ENCODE data around the gene RNF13. TPM values are rescaled to one million over a fixed set of nuclear protein-coding genes. Genes with fewer than 3 reads are reported as not detected.

RNF13 gene
- total and polyA plus RNA-seq, 2 of the 4 experiments (the other 2 are of a cell fraction) = 12.8 to 29.8 TPM

GRCh38 chr3:149998946-149999345 is 185.9 kb downstream of the RNF13 start:
- dilution Hi-C loops (cut with HindIII; ENCODE audit: low sequenced_read_pairs, unreplicated experiment) = no loop called here
- ATAC-seq (ENCODE audit: low read depth) = no peak

More at GRCh38 chr3:149998946-149999345, 185.9 kb downstream of the RNF13 start:
- H2BK5ac ChIP-seq (ENCODE audit: low read depth, low read length, poor library complexity, severe bottlenecking) = no peak overlapping the region
- H3K9ac ChIP-seq (ENCODE audit: low read depth, low read length) = no peak overlapping the region
- TF ChIP-seq BHLHE40 (IDR thresholded peaks at IDR 0.05; ENCODE audit: low read depth, low read length) (no peak), ELK1 (IDR thresholded peaks at IDR 0.05; ENCODE audit: borderline replicate concordance, low read depth, low read length) (no peak), MXI1 (IDR thresholded peaks at IDR 0.05; ENCODE audit: borderline replicate concordance, low read depth, low read length) (no peak), POLR2A (IDR thresholded peaks at IDR 0.05; ENCODE audit: low read depth, low read length) (no peak), CHD1 (IDR thresholded peaks at IDR 0.05; ENCODE audit: low read depth, low read length) (no peak), RAD21 (IDR thresholded peaks at IDR 0.05; ENCODE audit: low read length) (no peak), NFE2L2 (IDR thresholded peaks at IDR 0.05; ENCODE audit: low read depth, low read length) (no peak), CEBPB (IDR thresholded peaks at IDR 0.05; ENCODE audit: low read depth, low read length) (no peak), RFX5 (IDR thresholded peaks at IDR 0.05; ENCODE audit: low read depth, low read length) (no peak), RCOR1 (IDR thresholded peaks at IDR 0.05; ENCODE audit: insufficient replicate concordance, low read length) (no peak)
- no peak overlapping the region for H4K8ac ChIP-seq (ENCODE audit: low read depth in 2 of 2, low read length in 2 of 2)
- H2AFZ ChIP-seq (replicated peaks; ENCODE audit: low read length, poor library complexity) = no peak overlapping the region
- CTCF ChIA-PET = no interaction called here
- BruUV-seq (replicated peaks) = no TSS peak
- no peaks in the 10 kb centered on the region for H3K36me3 ChIP-seq (ENCODE audit: control insufficient read depth, insufficient read depth, low read length)
- H4K5ac ChIP-seq (ENCODE audit: low read depth, low read length) = no peak overlapping the region
- H2BK120ac ChIP-seq (ENCODE audit: low read depth, low read length) = no peak overlapping the region
- no peak overlapping the region for H3K27ac ChIP-seq (ENCODE audit: insufficient read depth, low read length)
- H2BK20ac ChIP-seq (ENCODE audit: low read depth, low read length) = no peak overlapping the region
- no peak overlapping the region for H3K56ac ChIP-seq (ENCODE audit: extremely low read depth, insufficient read depth, low read length)
- H3K9me1 ChIP-seq (ENCODE audit: insufficient read depth, low read length) = no peaks in the 10 kb centered on the region
- no peak overlapping the region for H3K4me3 ChIP-seq (ENCODE audit: insufficient read depth, low read depth, low read length)
- H4K91ac ChIP-seq (ENCODE audit: insufficient read depth, low read depth, low read length) = no peak overlapping the region
- H3K4me2 ChIP-seq (ENCODE audit: low read depth, low read length) = no peak overlapping the region
- WGBS, 2 experiments (ENCODE audit: extremely low coverage in 2 of 2, insufficient read length in 1 of 2) = no CpG with 5 or more reads among the region's 1 CpG
- peaks cover 4% of the 10 kb centered on the region; the same call in 1 of the 2 replicates for H3K9me3 ChIP-seq (ENCODE audit: control insufficient read depth, insufficient read depth, low read length)
- H3K4me1 ChIP-seq (ENCODE audit: control insufficient read depth, insufficient read depth, low read length) = 0 out of 2 replicates have a peak, but pooled peaks cover 3% of the 10 kb centered on the region
- H3K14ac ChIP-seq (replicated peaks; ENCODE audit: low read depth, low read length) = no peak overlapping the region
- H3K79me1 ChIP-seq (ENCODE audit: low read depth in 1 of 2, low read length in 2 of 2) = no peaks in the 10 kb centered on the region
- H3K27me3 ChIP-seq (ENCODE audit: control insufficient read depth, insufficient read depth, low read length) = no peaks in the 10 kb centered on the region
- no peak for DNase-seq
- POLR2A ChIA-PET (ENCODE audit: unreplicated experiment) = no interaction called here
- H4K20me1 ChIP-seq (ENCODE audit: insufficient read depth, low read length) = no peaks in the 10 kb centered on the region
- no peak overlapping the region for H3K18ac ChIP-seq (ENCODE audit: low read depth, low read length)
- in situ Hi-C loops (cut with MboI; ENCODE audit: low sequenced_read_pairs) = no loop called here
- H3K4ac ChIP-seq (ENCODE audit: low read depth, low read length) = no peak overlapping the region
- H2AK9ac ChIP-seq (replicated peaks; ENCODE audit: low read depth, low read length, poor library complexity) = no peak overlapping the region
- H2BK15ac ChIP-seq (ENCODE audit: low read depth, low read length) = no peak overlapping the region
- H2AK5ac ChIP-seq (ENCODE audit: low read depth, low read length) = no peak overlapping the region
- intact Hi-C loops (cut with micrococcal nuclease) = no loop called here
- H3K23ac ChIP-seq (ENCODE audit: low read depth, low read length) = no peak overlapping the region

Data from IMR-90 (cell line).